Stimulated activated naive CD8-positive, alpha-beta T cell treated with anti-CD3 and anti-CD28 coated beads, Interleukin-15, Interleukin-2, amounts not matched to agents 100 ng/mL and 50 ng/mL, for 24 hours (primary cell): Measurements from ENCODE around the gene KANSL1.

ENCODE experiments used
- H3K27ac Mint-ChIP-seq: one replicate; pipeline ENCODE4 v1.8.0; 2021; ENCODE audit warnings: mild to moderate bottlenecking, mixed read lengths
- H3K27me3 Mint-ChIP-seq: one replicate; pipeline ENCODE4 v1.8.0; 2021; ENCODE audit warnings: mixed read lengths
- H3K36me3 Mint-ChIP-seq: one replicate; pipeline ENCODE4 v1.8.0; 2021; ENCODE audit warnings: low read depth, mixed read lengths
- H3K4me1 Mint-ChIP-seq: one replicate; pipeline ENCODE4 v1.8.0; 2021; ENCODE audit warnings: low read depth, mixed read lengths
- H3K4me3 Mint-ChIP-seq: one replicate; pipeline ENCODE4 v1.8.0; 2021; ENCODE audit warnings: mild to moderate bottlenecking, mixed read lengths
- H3K9me3 Mint-ChIP-seq: one replicate; pipeline ENCODE4 v1.8.0; 2021; ENCODE audit warnings: mixed read lengths

Gene KANSL1

DNA sequence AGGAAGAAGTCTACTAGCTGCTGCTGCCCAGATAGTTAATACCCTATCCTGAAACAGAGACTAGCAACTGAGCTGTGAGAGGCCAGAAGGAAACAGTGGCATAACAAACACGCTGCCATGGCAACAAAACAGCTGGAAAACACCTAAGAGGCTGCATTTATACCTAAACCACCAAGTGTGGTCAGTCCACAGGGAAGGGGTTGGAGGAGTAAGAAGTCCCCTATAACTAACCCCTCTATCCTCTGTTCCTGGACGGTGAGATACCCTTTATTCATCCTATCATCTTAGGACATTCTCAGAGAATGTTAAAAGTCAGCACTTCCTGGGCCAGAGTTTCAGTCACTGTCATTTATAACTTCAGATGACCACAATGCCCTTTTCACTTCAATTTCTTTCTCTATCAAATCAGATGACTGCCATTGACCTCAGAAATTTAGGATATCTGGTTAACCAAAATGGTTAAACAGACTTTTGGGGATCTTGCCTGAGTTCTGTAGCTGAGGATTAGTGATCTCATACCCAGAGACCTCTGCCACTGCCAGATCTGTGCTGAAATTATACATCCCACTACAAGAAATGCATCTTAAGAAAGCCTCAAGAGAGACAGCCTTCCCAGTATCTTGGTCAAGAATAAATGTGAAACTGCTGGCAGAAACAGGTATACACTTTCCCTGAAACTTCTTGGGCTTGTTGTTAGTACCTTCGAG lies 158.0 kb downstream of the KANSL1 start:
- Mint-ChIP-seq H3K36me3 (peaks cover 71% of the 10 kb centered on the region), H3K4me1 (peaks cover 19% of the 10 kb centered on the region), H3K4me3 (peak overlapping the region; percentile 27), H3K9me3 (no peaks in the 10 kb centered on the region), H3K27ac (peak overlapping the region; percentile 32), H3K27me3 (no peaks in the 10 kb centered on the region)

- Mint-ChIP-seq H3K27me3 (no peaks in the 10 kb centered on the region), H3K27ac (no peak overlapping the region), H3K4me3 (no peak overlapping the region), H3K9me3 (no peaks in the 10 kb centered on the region), H3K36me3 (peaks cover 72% of the 10 kb centered on the region), H3K4me1 (peaks cover 27% of the 10 kb centered on the region)
These were observed 159.8 kb downstream of the KANSL1 start for GRCh38 chr17:46033392-46033791.

GRCh38 chr17:46032909-46033308 lies 160.3 kb downstream of the KANSL1 start:
- Mint-ChIP-seq H3K4me3 (no peak overlapping the region), H3K27ac (no peak overlapping the region), H3K9me3 (no peaks in the 10 kb centered on the region), H3K27me3 (no peaks in the 10 kb centered on the region), H3K36me3 (peaks cover 67% of the 10 kb centered on the region), H3K4me1 (peaks cover 27% of the 10 kb centered on the region)

- peak overlapping the region; percentile 8 for H3K27ac Mint-ChIP-seq
- H3K4me3 Mint-ChIP-seq, result no peak overlapping the region
- peaks cover 34% of the 10 kb centered on the region for H3K4me1 Mint-ChIP-seq
- H3K27me3 Mint-ChIP-seq, result no peaks in the 10 kb centered on the region
- H3K36me3 Mint-ChIP-seq, result peaks cover 61% of the 10 kb centered on the region
- no peaks in the 10 kb centered on the region for H3K9me3 Mint-ChIP-seq
These were observed 161.3 kb downstream of the KANSL1 start for GRCh38 chr17:46031920-46032319.

GRCh38 chr17:46031440-46031839 lies 161.8 kb downstream of the KANSL1 start:
- Mint-ChIP-seq H3K36me3 (peaks cover 58% of the 10 kb centered on the region), H3K9me3 (no peaks in the 10 kb centered on the region), H3K4me1 (peaks cover 34% of the 10 kb centered on the region), H3K27ac (no peak overlapping the region), H3K27me3 (no peaks in the 10 kb centered on the region), H3K4me3 (no peak overlapping the region)

DNA sequence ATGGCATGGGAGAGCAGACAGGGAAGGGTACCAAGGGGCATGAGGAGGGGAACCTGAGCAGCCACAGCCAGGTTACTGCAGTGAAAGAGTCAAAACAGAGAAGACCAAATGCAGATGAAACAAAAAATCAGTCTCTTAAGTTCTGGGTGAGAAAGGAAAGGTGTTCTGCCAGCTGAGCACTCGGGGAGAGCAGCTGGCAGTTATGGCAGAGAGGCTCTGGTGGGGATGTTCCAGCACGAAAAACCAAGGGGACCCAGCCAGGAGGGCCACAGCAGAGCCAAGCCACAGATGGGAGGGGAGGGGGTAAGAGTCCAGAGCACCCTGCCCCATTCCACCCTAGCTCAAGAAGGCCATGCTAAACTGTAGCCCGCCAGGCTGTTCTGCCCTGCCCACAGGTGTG lies 162.5 kb downstream of the KANSL1 start:
- H3K4me1 Mint-ChIP-seq, result peaks cover 28% of the 10 kb centered on the region
- peak overlapping the region; percentile 46 for H3K27ac Mint-ChIP-seq
- H3K4me3 Mint-ChIP-seq, result no peak overlapping the region
- no peaks in the 10 kb centered on the region for H3K9me3 Mint-ChIP-seq
- peaks cover 57% of the 10 kb centered on the region for H3K36me3 Mint-ChIP-seq
- H3K27me3 Mint-ChIP-seq, result no peaks in the 10 kb centered on the region

DNA sequence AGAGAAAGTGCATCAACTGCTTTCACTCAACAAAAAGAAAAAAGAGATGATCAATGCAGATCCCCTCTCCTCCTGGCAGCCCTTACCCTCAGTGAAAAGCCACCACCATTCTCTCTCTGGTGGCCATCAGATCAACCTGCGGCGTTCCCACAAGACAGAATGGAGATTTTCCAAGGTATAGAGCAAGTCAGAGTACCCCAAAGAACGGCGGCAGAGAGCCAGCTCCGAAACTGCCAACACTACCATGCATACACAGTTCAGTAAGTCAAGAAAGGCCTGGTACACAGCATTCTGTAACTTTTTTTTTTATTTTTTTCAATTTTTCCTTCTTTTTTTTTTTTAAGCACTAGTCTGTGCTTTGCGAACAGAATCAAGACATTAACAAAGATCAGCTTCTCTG lies 163.6 kb downstream of the KANSL1 start:
- Mint-ChIP-seq H3K36me3 (peaks cover 55% of the 10 kb centered on the region), H3K9me3 (no peaks in the 10 kb centered on the region), H3K4me3 (no peak overlapping the region), H3K27me3 (no peaks in the 10 kb centered on the region), H3K4me1 (peaks cover 17% of the 10 kb centered on the region), H3K27ac (peak overlapping the region; percentile 51)

- H3K9me3 Mint-ChIP-seq, result no peaks in the 10 kb centered on the region
- H3K27me3 Mint-ChIP-seq, result no peaks in the 10 kb centered on the region
- H3K27ac Mint-ChIP-seq, result peak overlapping the region; percentile 51
- peaks cover 15% of the 10 kb centered on the region for H3K4me1 Mint-ChIP-seq
- peaks cover 50% of the 10 kb centered on the region for H3K36me3 Mint-ChIP-seq
- H3K4me3 Mint-ChIP-seq, result no peak overlapping the region
These were observed 164.2 kb downstream of the KANSL1 start for GRCh38 chr17:46028981-46029565.

DNA sequence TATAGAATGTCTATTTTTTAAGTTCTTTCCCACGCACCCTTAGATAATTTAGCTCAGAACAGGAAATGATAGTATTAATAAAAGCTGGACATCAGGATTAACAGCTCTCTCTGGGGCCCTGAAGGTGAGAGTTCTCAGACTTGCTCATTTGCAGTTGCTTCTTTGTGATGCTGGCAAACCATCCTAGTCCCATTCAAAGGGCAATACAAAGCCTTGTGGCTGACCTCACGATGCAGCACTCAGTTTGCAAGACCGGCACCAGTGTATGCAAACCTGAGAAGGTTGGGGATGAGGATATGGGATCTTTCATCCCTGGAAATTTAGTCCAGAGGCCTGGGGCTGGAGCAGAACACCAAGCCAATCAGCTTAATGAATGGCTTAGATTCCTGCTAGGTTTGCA lies 164.9 kb downstream of the KANSL1 start:
- Mint-ChIP-seq H3K36me3 (peaks cover 45% of the 10 kb centered on the region), H3K4me3 (no peak overlapping the region), H3K9me3 (no peaks in the 10 kb centered on the region), H3K4me1 (peaks cover 15% of the 10 kb centered on the region), H3K27ac (peak overlapping the region; percentile 55), H3K27me3 (no peaks in the 10 kb centered on the region)

DNA sequence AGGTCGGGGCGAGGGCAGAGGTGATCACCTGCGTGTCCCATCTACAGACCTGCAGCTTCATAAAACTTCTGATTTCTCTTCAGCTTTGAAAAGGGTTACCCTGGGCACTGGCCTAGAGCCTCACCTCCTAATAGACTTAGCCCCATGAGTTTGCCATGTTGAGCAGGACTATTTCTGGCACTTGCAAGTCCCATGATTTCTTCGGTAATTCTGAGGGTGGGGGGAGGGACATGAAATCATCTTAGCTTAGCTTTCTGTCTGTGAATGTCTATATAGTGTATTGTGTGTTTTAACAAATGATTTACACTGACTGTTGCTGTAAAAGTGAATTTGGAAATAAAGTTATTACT lies 165.3 kb downstream of the KANSL1 start:
- peak overlapping the region; percentile 55 for H3K27ac Mint-ChIP-seq
- H3K4me1 Mint-ChIP-seq, result peaks cover 15% of the 10 kb centered on the region
- H3K9me3 Mint-ChIP-seq, result no peaks in the 10 kb centered on the region
- H3K27me3 Mint-ChIP-seq, result no peaks in the 10 kb centered on the region
- no peak overlapping the region for H3K4me3 Mint-ChIP-seq
- H3K36me3 Mint-ChIP-seq, result peaks cover 41% of the 10 kb centered on the region

DNA sequence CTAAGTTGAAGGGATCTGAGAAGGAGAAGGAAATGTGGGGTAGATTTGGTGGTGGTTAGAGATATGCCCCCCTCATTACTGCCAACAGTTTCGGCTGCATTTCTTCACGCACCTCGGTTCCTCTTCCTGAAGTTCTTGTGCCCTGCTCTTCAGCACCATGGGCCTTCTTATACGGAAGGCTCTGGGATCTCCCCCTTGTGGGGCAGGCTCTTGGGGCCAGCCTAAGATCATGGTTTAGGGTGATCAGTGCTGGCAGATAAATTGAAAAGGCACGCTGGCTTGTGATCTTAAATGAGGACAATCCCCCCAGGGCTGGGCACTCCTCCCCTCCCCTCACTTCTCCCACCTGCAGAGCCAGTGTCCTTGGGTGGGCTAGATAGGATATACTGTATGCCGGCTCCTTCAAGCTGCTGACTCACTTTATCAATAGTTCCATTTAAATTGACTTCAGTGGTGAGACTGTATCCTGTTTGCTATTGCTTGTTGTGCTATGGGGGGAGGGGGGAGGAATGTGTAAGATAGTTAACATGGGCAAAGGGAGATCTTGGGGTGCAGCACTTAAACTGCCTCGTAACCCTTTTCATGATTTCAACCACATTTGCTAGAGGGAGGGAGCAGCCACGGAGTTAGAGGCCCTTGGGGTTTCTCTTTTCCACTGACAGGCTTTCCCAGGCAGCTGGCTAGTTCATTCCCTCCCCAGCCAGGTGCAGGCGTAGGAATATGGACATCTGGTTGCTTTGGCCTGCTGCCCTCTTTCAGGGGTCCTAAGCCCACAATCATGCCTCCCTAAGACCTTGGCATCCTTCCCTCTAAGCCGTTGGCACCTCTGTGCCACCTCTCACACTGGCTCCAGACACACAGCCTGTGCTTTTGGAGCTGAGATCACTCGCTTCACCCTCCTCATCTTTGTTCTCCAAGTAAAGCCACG lies 165.9 kb downstream of the KANSL1 start:
- no peaks in the 10 kb centered on the region for H3K27me3 Mint-ChIP-seq
- H3K9me3 Mint-ChIP-seq, result no peaks in the 10 kb centered on the region
- H3K27ac Mint-ChIP-seq, result peak overlapping the region; percentile 54
- H3K4me3 Mint-ChIP-seq, result no peak overlapping the region
- peaks cover 15% of the 10 kb centered on the region for H3K4me1 Mint-ChIP-seq
- peaks cover 35% of the 10 kb centered on the region for H3K36me3 Mint-ChIP-seq

DNA sequence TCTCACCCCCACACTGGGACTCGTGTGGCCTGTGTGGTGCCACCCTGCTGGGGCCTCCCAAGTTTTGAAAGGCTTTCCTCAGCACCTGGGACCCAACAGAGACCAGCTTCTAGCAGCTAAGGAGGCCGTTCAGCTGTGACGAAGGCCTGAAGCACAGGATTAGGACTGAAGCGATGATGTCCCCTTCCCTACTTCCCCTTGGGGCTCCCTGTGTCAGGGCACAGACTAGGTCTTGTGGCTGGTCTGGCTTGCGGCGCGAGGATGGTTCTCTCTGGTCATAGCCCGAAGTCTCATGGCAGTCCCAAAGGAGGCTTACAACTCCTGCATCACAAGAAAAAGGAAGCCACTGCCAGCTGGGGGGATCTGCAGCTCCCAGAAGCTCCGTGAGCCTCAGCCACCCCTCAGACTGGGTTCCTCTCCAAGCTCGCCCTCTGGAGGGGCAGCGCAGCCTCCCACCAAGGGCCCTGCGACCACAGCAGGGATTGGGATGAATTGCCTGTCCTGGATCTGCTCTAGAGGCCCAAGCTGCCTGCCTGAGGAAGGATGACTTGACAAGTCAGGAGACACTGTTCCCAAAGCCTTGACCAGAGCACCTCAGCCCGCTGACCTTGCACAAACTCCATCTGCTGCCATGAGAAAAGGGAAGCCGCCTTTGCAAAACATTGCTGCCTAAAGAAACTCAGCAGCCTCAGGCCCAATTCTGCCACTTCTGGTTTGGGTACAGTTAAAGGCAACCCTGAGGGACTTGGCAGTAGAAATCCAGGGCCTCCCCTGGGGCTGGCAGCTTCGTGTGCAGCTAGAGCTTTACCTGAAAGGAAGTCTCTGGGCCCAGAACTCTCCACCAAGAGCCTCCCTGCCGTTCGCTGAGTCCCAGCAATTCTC lies 166.8 kb downstream of the KANSL1 start:
- peaks cover 15% of the 10 kb centered on the region for H3K4me1 Mint-ChIP-seq
- H3K9me3 Mint-ChIP-seq, result no peaks in the 10 kb centered on the region
- peaks cover 29% of the 10 kb centered on the region for H3K36me3 Mint-ChIP-seq
- no peak overlapping the region for H3K27ac Mint-ChIP-seq
- no peaks in the 10 kb centered on the region for H3K27me3 Mint-ChIP-seq
- H3K4me3 Mint-ChIP-seq, result no peak overlapping the region

- H3K27ac Mint-ChIP-seq, result no peak overlapping the region
- H3K4me1 Mint-ChIP-seq, result peaks cover 20% of the 10 kb centered on the region
- no peak overlapping the region for H3K4me3 Mint-ChIP-seq
- H3K9me3 Mint-ChIP-seq, result no peaks in the 10 kb centered on the region
- H3K36me3 Mint-ChIP-seq, result peaks cover 21% of the 10 kb centered on the region
- no peaks in the 10 kb centered on the region for H3K27me3 Mint-ChIP-seq
These were observed 167.6 kb downstream of the KANSL1 start for GRCh38 chr17:46025510-46026165.

GRCh38 chr17:46025060-46025459 lies 168.2 kb downstream of the KANSL1 start:
- Mint-ChIP-seq H3K4me1 (peaks cover 26% of the 10 kb centered on the region), H3K4me3 (no peak overlapping the region), H3K27me3 (no peaks in the 10 kb centered on the region), H3K27ac (no peak overlapping the region), H3K36me3 (peaks cover 15% of the 10 kb centered on the region), H3K9me3 (no peaks in the 10 kb centered on the region)
